H1 (cell line): ENCODE measurements around the gene SRP9. TPM values are rescaled to one million over a fixed set of nuclear protein-coding genes. Genes with fewer than 3 reads are reported as not detected.

Experiments used
- CTCF ChIA-PET: fragments of 300-600 bp; sonication (Branson Sonifier 250); formaldehyde crosslinking; loops from one replicate; lab custom pipeline; 2021; ENCODE audit not compliant: partially characterized antibody; lab: Charles Lee
- POLR2A ChIA-PET: fragments of 300-600 bp; sonication (Branson Sonifier 250); formaldehyde crosslinking; loops from one replicate; lab custom pipeline; 2021; ENCODE audit warnings: inconsistent platforms; ENCODE audit not compliant: partially characterized antibody; lab: Charles Lee
- DNase-seq, 2 experiments: peaks; one replicate each; pipeline versions ENCODE4 v3.0.0 to v3.0.0-alpha.2; 2010 to 2022; ENCODE audit warnings: low spot score in 2 of 2, low read depth in 1 of 2, mixed read lengths in 1 of 2
- FAIRE-seq: peaks from 2 replicates; lab custom pipeline; 2011; peaks lifted over from hg19 to GRCh38; lab: Jason Lieb, UNC
- H2AFZ ChIP-seq: 2 replicates; pipeline ENCODE4 v1.8.1; 2012; ENCODE audit warnings: low read length, inconsistent platforms
- H2AK5ac ChIP-seq: 2 replicates; pipeline ENCODE4 v1.6.1; 2013; ENCODE audit warnings: low read depth, low read length
- H2BK120ac ChIP-seq: replicated peaks from 2 replicates; pipeline ENCODE3; 2013; ENCODE audit warnings: low read depth, low read length, inconsistent platforms
- H2BK12ac ChIP-seq: 2 replicates; pipeline ENCODE4 v1.6.1; 2013; ENCODE audit warnings: low read depth, low read length
- H2BK15ac ChIP-seq: 2 replicates; pipeline ENCODE4 v1.6.1; 2013; ENCODE audit warnings: low read length
- H2BK20ac ChIP-seq: 2 replicates; pipeline ENCODE4 v1.6.1; 2013; ENCODE audit warnings: low read length
- H2BK5ac ChIP-seq: 2 replicates; pipeline ENCODE4 v1.6.1; 2013; ENCODE audit warnings: low read depth, low read length
- H3K14ac ChIP-seq: 2 replicates; pipeline ENCODE4 v1.6.1; 2013; ENCODE audit warnings: inconsistent platforms; ENCODE audit not compliant: insufficient read length
- H3K18ac ChIP-seq: 2 replicates; pipeline ENCODE4 v1.6.1; 2013; ENCODE audit warnings: low read length; ENCODE audit errors: extremely low read depth
- H3K23ac ChIP-seq: 2 replicates; pipeline ENCODE4 v1.6.1; 2013; ENCODE audit warnings: inconsistent platforms; ENCODE audit not compliant: insufficient read length
- H3K23me2 ChIP-seq: 2 replicates; pipeline ENCODE4 v1.6.1; 2013; ENCODE audit warnings: low read depth, low read length
- H3K27ac ChIP-seq: 2 replicates; pipeline ENCODE4 v1.6.1; 2011; ENCODE audit warnings: low read depth, low read length, inconsistent platforms
- H3K27me3 ChIP-seq, 4 experiments: replicated peaks in 1 of 4; 1 replicate in 1 of 4; 2 replicates in 3 of 4; pipeline versions ENCODE4 v1.6.1 to v1.8.1; 2011 to 2013; ENCODE audit warnings: low read length in 3 of 4, mild to moderate bottlenecking in 3 of 4, inconsistent platforms in 2 of 4, mixed read lengths in 2 of 4, moderate library complexity in 1 of 4; ENCODE audit not compliant: control insufficient read depth in 3 of 4, insufficient read depth in 3 of 4; ENCODE audit errors: extremely low read depth in 1 of 4
- H3K36me3 ChIP-seq, 4 experiments: 2 replicates each; pipeline versions ENCODE4 v1.6.1 to v1.8.1; 2011 to 2013; ENCODE audit warnings: mild to moderate bottlenecking in 4 of 4, low read length in 3 of 4, moderate library complexity in 2 of 4, control low read depth in 1 of 4, inconsistent platforms in 1 of 4; ENCODE audit not compliant: insufficient read depth in 4 of 4, control insufficient read depth in 2 of 4
- H3K4ac ChIP-seq: replicated peaks from 2 replicates; pipeline ENCODE3; 2013; ENCODE audit warnings: low read length, low read depth, mixed read lengths, inconsistent platforms; ENCODE audit not compliant: insufficient read length
- H3K4me1 ChIP-seq, 4 experiments: replicated peaks in 1 of 4; 1 replicate in 1 of 4; 2 replicates in 3 of 4; pipeline versions ENCODE4 v1.6.1 to v1.8.1; 2011 to 2013; ENCODE audit warnings: low read length in 3 of 4, inconsistent platforms in 2 of 4, mixed read lengths in 1 of 4; ENCODE audit not compliant: insufficient read depth in 4 of 4, control insufficient read depth in 3 of 4
- H3K4me2 ChIP-seq, 2 experiments: 2 replicates each; pipeline versions ENCODE4 v1.6.1 to v1.8.1; 2011 to 2013; ENCODE audit warnings: low read depth in 2 of 2, low read length in 2 of 2, control low read depth in 1 of 2, inconsistent platforms in 1 of 2, mild to moderate bottlenecking in 1 of 2; ENCODE audit not compliant: insufficient read depth in 1 of 2
- H3K4me3 ChIP-seq, 4 experiments: fragments of 200-600, 300-600 bp in 1 of 4; sonication (generic), shearing (Covaris generic), sonication (Bioruptor Twin) in 1 of 4; 2 replicates each; pipeline versions ENCODE4 v1.5.1 to v1.8.1; 2011 to 2016; ENCODE audit warnings: low read length in 4 of 4, low read depth in 3 of 4, control low read depth in 2 of 4, inconsistent platforms in 2 of 4, mild to moderate bottlenecking in 2 of 4, mixed read lengths in 1 of 4, moderate library complexity in 1 of 4; ENCODE audit not compliant: insufficient read depth in 2 of 4; ENCODE audit errors: extremely low read depth in 1 of 4
- H3K56ac ChIP-seq: replicated peaks from 2 replicates; pipeline ENCODE3; 2013; ENCODE audit warnings: low read depth, mild to moderate bottlenecking, mixed read lengths, low read length, inconsistent platforms; ENCODE audit not compliant: insufficient read length
- H3K79me1 ChIP-seq: 2 replicates; pipeline ENCODE4 v1.6.1; 2013; ENCODE audit warnings: low read depth, low read length, control low read depth
- H3K79me2 ChIP-seq, 2 experiments: 2 replicates each; pipeline versions ENCODE4 v1.6.1 to v1.8.1; 2012 to 2013; ENCODE audit warnings: low read length in 2 of 2, mild to moderate bottlenecking in 2 of 2, inconsistent platforms in 1 of 2; ENCODE audit not compliant: insufficient read depth in 2 of 2, control insufficient read depth in 1 of 2
- H3K9ac ChIP-seq, 4 experiments: replicated peaks in 1 of 4; 1 replicate in 1 of 4; 2 replicates in 3 of 4; pipeline versions ENCODE4 v1.6.1 to v1.8.1; 2011 to 2013; ENCODE audit warnings: low read depth in 3 of 4, low read length in 3 of 4, control low read depth in 2 of 4, mild to moderate bottlenecking in 2 of 4, moderate library complexity in 2 of 4, inconsistent platforms in 1 of 4; ENCODE audit errors: extremely low read depth in 1 of 4
- H3K9me3 ChIP-seq, 2 experiments: 2 replicates each; pipeline versions ENCODE4 v1.6.1 to v1.8.1; 2012 to 2013; ENCODE audit warnings: mild to moderate bottlenecking in 2 of 2, moderate library complexity in 2 of 2, control low read depth in 1 of 2, inconsistent platforms in 1 of 2, low read depth in 1 of 2, low read length in 1 of 2, mixed read lengths in 1 of 2; ENCODE audit not compliant: insufficient read depth in 2 of 2
- H4K20me1 ChIP-seq, 2 experiments: replicated peaks in 1 of 2; 2 replicates each; pipeline versions ENCODE3 to v1.8.1; 2011 to 2013; ENCODE audit warnings: inconsistent platforms in 2 of 2, low read length in 2 of 2, mild to moderate bottlenecking in 1 of 2; ENCODE audit not compliant: insufficient read depth in 2 of 2, control insufficient read depth in 1 of 2
- H4K5ac ChIP-seq: 2 replicates; pipeline ENCODE4 v1.6.1; 2013; ENCODE audit warnings: low read length, low read depth, mixed read lengths, inconsistent platforms; ENCODE audit not compliant: insufficient read length
- H4K8ac ChIP-seq: 2 replicates; pipeline ENCODE4 v1.8.0; 2013; ENCODE audit warnings: mild to moderate bottlenecking, moderate library complexity, low read length, inconsistent platforms; ENCODE audit not compliant: insufficient read depth; ENCODE audit errors: extremely low read depth
- H4K91ac ChIP-seq: replicated peaks from 2 replicates; pipeline ENCODE3; 2013; ENCODE audit warnings: low read length, mixed read lengths, inconsistent platforms; ENCODE audit not compliant: insufficient read length
- BCL11A ChIP-seq, 2 experiments: IDR thresholded peaks; one replicate each; pipeline ENCODE4 v1.6.1; 2011; ENCODE audit warnings: low read depth in 2 of 2, low read length in 2 of 2, mild to moderate bottlenecking in 2 of 2
- CREB1 ChIP-seq: IDR thresholded peaks from 2 replicates; pipeline ENCODE4 v1.6.1; 2012; ENCODE audit warnings: inconsistent platforms
- CTBP2 ChIP-seq: IDR thresholded peaks from 2 replicates; pipeline ENCODE4 v1.7.0; 2011; ENCODE audit warnings: borderline replicate concordance, mild to moderate bottlenecking, moderate library complexity, mixed read lengths, low read length; ENCODE audit not compliant: insufficient read depth, insufficient read length
- EZH2 ChIP-seq: fragments of 200-600 bp; sonication (generic); IDR thresholded peaks from 2 replicates; pipeline ENCODE4 v1.7.1; 2012; ENCODE audit warnings: low read depth, mild to moderate bottlenecking, moderate library complexity, low read length, inconsistent platforms; ENCODE audit not compliant: severe bottlenecking
- POU5F1 ChIP-seq: IDR thresholded peaks from 2 replicates; pipeline ENCODE4 v1.6.1; 2011; ENCODE audit warnings: low read depth, mild to moderate bottlenecking, low read length, moderate library complexity
- TEAD4 ChIP-seq: IDR thresholded peaks from 2 replicates; pipeline ENCODE4 v1.6.1; 2012; ENCODE audit warnings: low read depth, low read length, inconsistent platforms, mixed read lengths
- ZNF274 ChIP-seq: IDR thresholded peaks from 2 replicates; pipeline ENCODE4 v1.7.0; 2012; ENCODE audit warnings: low read length, borderline replicate concordance; ENCODE audit errors: extremely low read depth
- WGBS, 2 experiments: shearing (Covaris generic) in 1 of 2; methylation state at CpG; one replicate each; pipeline versions ENCODE4 v1.1.6 to v1.1.7; 2013 to 2015; ENCODE audit warnings: low lambda C conversion rate in 2 of 2, mixed read lengths in 2 of 2, inconsistent platforms in 1 of 2, low coverage in 1 of 2, missing lambda C conversion rate in 1 of 2; ENCODE audit not compliant: insufficient replicate concordance in 2 of 2, insufficient coverage in 1 of 2, insufficient read length in 1 of 2; ENCODE audit errors: extremely low coverage in 1 of 2, missing lambda C conversion rate in 1 of 2; 5-methylcytosine and 5-hydroxymethylcytosine counted together
- polyA plus RNA-seq, 7 experiments: library from polyadenylated mRNA; depleted of rRNA in 3 of 7; stranded (reverse) in 5 of 7; unstranded in 2 of 7; fragments of >200 nt in 5 of 7; fragments of 200-250 nt in 2 of 7; gene quantifications; 1 replicate in 5 of 7; 2 replicates in 1 of 7; 4 replicates in 1 of 7; pipeline versions ENCODE4 v1.2.1 to v1.2.3, GENCODE V29; 2011 to 2013; ENCODE audit warnings: missing spikeins in 2 of 7, mixed read lengths in 2 of 7
- total RNA-seq: library from RNA; stranded (reverse); fragmentation: NEBNext Ultra II Directional; extraction: Animal tissue kit (Norgen Biotek cat#: 25700); gene quantifications from 2 replicates; pipeline ENCODE4 v1.2.1, GENCODE V29; 2021

The SRP9 gene
- total and polyA plus RNA-seq, 2 of the 8 experiments (the other 6 are each of a cell fraction or from before 2014, with no cell fraction given), result 446 to 572 TPM

GRCh38 chr1:225754940-225755641 is 22.5 kb upstream of the SRP9 start:
- no peak overlapping the region for H2BK15ac ChIP-seq
- H2BK5ac ChIP-seq, result no peak overlapping the region
- H4K5ac ChIP-seq, result no peak overlapping the region
- DNase-seq (no peak), FAIRE-seq (no peak)
- H2AK5ac ChIP-seq, result no peak overlapping the region
- no peak overlapping the region for H4K91ac ChIP-seq
- no peaks in the 10 kb centered on the region for H3K36me3 ChIP-seq
- no peak overlapping the region for H3K18ac ChIP-seq
- no peak overlapping the region for H3K14ac ChIP-seq
- ChIA-PET POLR2A (interaction anchor here (1.1 kb wide), 1 partner anchor 23 kb away, joined by 3 read pairs; the partner anchor contains the start of gene SRP9), CTCF (interaction anchor here (1.2 to 2.3 kb wide), 3 partner anchors 8 to 237 kb away, joined by 3 to 8 read pairs (median 3); no protein-coding TSS in a partner anchor)
- H3K4me1 ChIP-seq, result no peaks in the 10 kb centered on the region; a peak in 2 of 7 replicates
- H3K9me3 ChIP-seq, result no peaks in the 10 kb centered on the region
- H4K20me1 ChIP-seq, result no peaks in the 10 kb centered on the region
- no peak overlapping the region for H4K8ac ChIP-seq
- H2BK20ac ChIP-seq, result no peak overlapping the region
- no peaks in the 10 kb centered on the region for H3K79me1 ChIP-seq
- H3K23me2 ChIP-seq, result 0 out of 2 replicates have a peak, but pooled peaks cover 2% of the 10 kb centered on the region
- no peak overlapping the region for H2BK120ac ChIP-seq
- no peak overlapping the region for H3K9ac ChIP-seq
- no peak overlapping the region for H3K56ac ChIP-seq
- 83% methylated on average over 10 of the region's 10 CpGs; no CpG with 5 or more reads in 1 of the 2 experiments for WGBS, 2 experiments
- no peaks in the 10 kb centered on the region for H3K27me3 ChIP-seq
- H3K4me3 ChIP-seq, result no peak overlapping the region
- H3K27ac ChIP-seq, result no peak overlapping the region
- H2AFZ ChIP-seq, result no peak overlapping the region
- H3K23ac ChIP-seq, result no peak overlapping the region
- H2BK12ac ChIP-seq, result no peak overlapping the region
- no peaks in the 10 kb centered on the region for H3K79me2 ChIP-seq
- H3K4ac ChIP-seq, result no peak overlapping the region
- H3K4me2 ChIP-seq, result no peak overlapping the region
- TF ChIP-seq ZNF274, result no peak
- no peak for TF ChIP-seq TEAD4
- TF ChIP-seq BCL11A (IDR thresholded peaks at IDR 0.05; ENCODE audit: low read depth in 2 of 2, low read length in 2 of 2), result no peak
- no peak for TF ChIP-seq EZH2
- no peak for TF ChIP-seq POU5F1
- no peak for TF ChIP-seq CTBP2
- TF ChIP-seq CREB1, result no peak
